ENCODE results near the gene HES2.

DNA sequence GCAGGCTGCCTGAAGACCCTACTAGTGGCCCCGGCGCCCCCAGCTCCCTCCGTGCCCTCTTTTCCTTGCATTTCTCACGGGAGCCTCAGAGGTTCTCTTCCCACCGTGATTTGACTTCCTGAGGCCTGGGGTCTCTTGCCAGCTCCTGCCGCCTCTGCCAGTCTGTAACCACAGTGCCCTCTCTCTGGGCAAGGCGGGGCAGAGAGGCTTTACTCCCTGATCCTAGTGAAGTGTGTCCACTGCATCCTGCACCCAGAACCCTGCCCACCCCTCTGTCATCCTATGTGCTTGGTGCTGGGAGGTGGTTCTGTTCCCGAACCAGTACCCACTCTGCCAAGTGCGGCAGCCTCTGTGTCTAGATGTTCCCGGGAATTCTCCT, 7.2 kb upstream of the HES2 start:
- TF ChIP-seq POLR2A (IDR thresholded peaks at IDR 0.05) (no peak), CTCF (IDR thresholded peaks at IDR 0.05) (no peak), POLR2AphosphoS5 (IDR thresholded peaks at IDR 0.05) (no peak)

Measured in prostate gland (tissue), 2 donors.